ENCODE measurements around the gene ARID5B. TPM values are rescaled to one million over a fixed set of nuclear protein-coding genes. Genes with fewer than 3 reads are reported as not detected.

The ARID5B gene
- polyA plus RNA-seq, 1 donor from 2014 or later: 2.1 TPM

GRCh38 chr10:61971003-61971325, 69.5 kb downstream of the ARID5B start:
- Histone ChIP-seq H2AFZ (ENCODE audit: low read depth, low read length) (no peak overlapping the region), H4K20me1 (ENCODE audit: insufficient read depth) (no peaks in the 10 kb centered on the region), H3K27ac (ENCODE audit: low read length) (no peak overlapping the region), H3F3A (ENCODE audit: insufficient read depth, low read length, poor library complexity, severe bottlenecking) (no peaks in the 10 kb centered on the region), H3K9me3 (ENCODE audit: low read length) (no peaks in the 10 kb centered on the region), H3K36me3 (ENCODE audit: insufficient read depth, low read length) (no peaks in the 10 kb centered on the region), H3K9ac (ENCODE audit: low read length) (no peak overlapping the region), H3K4me2 (ENCODE audit: low read length) (no peak overlapping the region), H3K79me2 (replicated peaks; ENCODE audit: insufficient read depth, low read length) (no peaks in the 10 kb centered on the region), H3K27me3 (ENCODE audit: insufficient read depth, low read depth, low read length) (no peaks in the 10 kb centered on the region), H3K4me3 (ENCODE audit: low read length) (no peak overlapping the region), H3K9me2 (ENCODE audit: insufficient read depth, low read length) (no peaks in the 10 kb centered on the region)
- TF ChIP-seq POLR2AphosphoS5 (IDR thresholded peaks at IDR 0.05): no peak
- no peak for TF ChIP-seq MXI1 (conservative IDR thresholded peaks at IDR 0.05; ENCODE audit: poor library complexity, severe bottlenecking)
- TF ChIP-seq CTCF (IDR thresholded peaks at IDR 0.05; ENCODE audit: poor library complexity, severe bottlenecking): no peak
- no peak for TF ChIP-seq REST (IDR thresholded peaks at IDR 0.05; ENCODE audit: borderline replicate concordance)
- TF ChIP-seq EP300 (conservative IDR thresholded peaks at IDR 0.05; ENCODE audit: poor library complexity, severe bottlenecking): no peak
- TF ChIP-seq RAD21 (conservative IDR thresholded peaks at IDR 0.05): no peak
- TF ChIP-seq TAF1 (IDR thresholded peaks at IDR 0.05; ENCODE audit: low read depth): no peak

GRCh38 chr10:61973169-61973568, 71.7 kb downstream of the ARID5B start:
- Histone ChIP-seq H3K27ac (ENCODE audit: low read length) (no peak overlapping the region), H2AFZ (ENCODE audit: low read depth, low read length) (no peak overlapping the region), H3K4me2 (ENCODE audit: low read length) (no peak overlapping the region), H3K79me2 (replicated peaks; ENCODE audit: insufficient read depth, low read length) (no peaks in the 10 kb centered on the region), H3K9me3 (ENCODE audit: low read length) (no peaks in the 10 kb centered on the region), H3K4me3 (ENCODE audit: low read length) (no peak overlapping the region), H3F3A (ENCODE audit: insufficient read depth, low read length, poor library complexity, severe bottlenecking) (no peaks in the 10 kb centered on the region), H3K27me3 (ENCODE audit: insufficient read depth, low read depth, low read length) (no peaks in the 10 kb centered on the region), H4K20me1 (ENCODE audit: insufficient read depth) (no peaks in the 10 kb centered on the region), H3K9me2 (ENCODE audit: insufficient read depth, low read length) (no peaks in the 10 kb centered on the region), H3K9ac (ENCODE audit: low read length) (no peak overlapping the region), H3K36me3 (ENCODE audit: insufficient read depth, low read length) (no peaks in the 10 kb centered on the region)
- TF ChIP-seq REST (IDR thresholded peaks at IDR 0.05; ENCODE audit: borderline replicate concordance): no peak

Data from neural cell (in vitro differentiated cells).